Measurements from ENCODE around the gene DOLK. TPM values are rescaled to one million over a fixed set of nuclear protein-coding genes. Genes with fewer than 3 reads are reported as not detected.

The DOLK gene
- total RNA-seq, 1 donor from 2014 or later, result 8.4 TPM

GRCh38 chr9:128901379-128901778 lies 46.0 kb downstream of the DOLK start:
- Histone ChIP-seq H3K36me3 (peaks cover 24% of the 10 kb centered on the region), H3K27ac (replicated peaks) (peak overlapping the region; percentile 82), H3K9me3 (replicated peaks) (no peaks in the 10 kb centered on the region), H3K4me1 (peaks cover 75% of the 10 kb centered on the region), H3K4me3 (no peak overlapping the region), H3K27me3 (ENCODE audit: low read depth) (no peaks in the 10 kb centered on the region)
- DNase-seq, result no peak
- intact Hi-C loops (cut with micrococcal nuclease), result no loop called here
- no peak for TF ChIP-seq CTCF (IDR thresholded peaks at IDR 0.05; ENCODE audit: borderline replicate concordance)

GRCh38 chr9:128899566-128900322 lies 47.7 kb downstream of the DOLK start:
- Histone ChIP-seq H3K27ac (replicated peaks) (peak overlapping the region; percentile 82), H3K36me3 (peaks cover 40% of the 10 kb centered on the region), H3K4me3 (no peak overlapping the region), H3K27me3 (ENCODE audit: low read depth) (no peaks in the 10 kb centered on the region), H3K4me1 (peaks cover 81% of the 10 kb centered on the region), H3K9me3 (replicated peaks) (no peaks in the 10 kb centered on the region)
- no peak for TF ChIP-seq CTCF (IDR thresholded peaks at IDR 0.05; ENCODE audit: borderline replicate concordance)
- intact Hi-C loops (cut with micrococcal nuclease), result no loop called here
- no peak for DNase-seq

GRCh38 chr9:128898845-128899565 lies 48.4 kb downstream of the DOLK start:
- no peak overlapping the region for H3K4me3 ChIP-seq
- H3K27me3 ChIP-seq (ENCODE audit: low read depth), result no peaks in the 10 kb centered on the region
- peaks cover 80% of the 10 kb centered on the region for H3K4me1 ChIP-seq
- intact Hi-C loops (cut with micrococcal nuclease), result no loop called here
- no peak for DNase-seq
- no peaks in the 10 kb centered on the region for H3K9me3 ChIP-seq (replicated peaks)
- H3K36me3 ChIP-seq, result peaks cover 41% of the 10 kb centered on the region
- H3K27ac ChIP-seq (replicated peaks), result peak overlapping the region; percentile 82
- TF ChIP-seq CTCF (IDR thresholded peaks at IDR 0.05; ENCODE audit: borderline replicate concordance), result no peak

GRCh38 chr9:128898382-128898781 lies 49.0 kb downstream of the DOLK start:
- Histone ChIP-seq H3K4me3 (no peak overlapping the region), H3K4me1 (peaks cover 81% of the 10 kb centered on the region), H3K27me3 (ENCODE audit: low read depth) (no peaks in the 10 kb centered on the region), H3K27ac (replicated peaks) (peak overlapping the region; percentile 82), H3K36me3 (peaks cover 47% of the 10 kb centered on the region), H3K9me3 (replicated peaks) (no peaks in the 10 kb centered on the region)
- no peak for DNase-seq
- intact Hi-C loops (cut with micrococcal nuclease), result no loop called here
- TF ChIP-seq CTCF (IDR thresholded peaks at IDR 0.05; ENCODE audit: borderline replicate concordance), result no peak

GRCh38 chr9:128895556-128895955 lies 51.8 kb downstream of the DOLK start:
- H3K27ac ChIP-seq (replicated peaks), result peak overlapping the region; percentile 41
- peaks cover 81% of the 10 kb centered on the region for H3K4me1 ChIP-seq
- H3K36me3 ChIP-seq, result peaks cover 48% of the 10 kb centered on the region
- H3K27me3 ChIP-seq (ENCODE audit: low read depth), result no peaks in the 10 kb centered on the region
- intact Hi-C loops (cut with micrococcal nuclease), result no loop called here
- H3K9me3 ChIP-seq (replicated peaks), result no peaks in the 10 kb centered on the region
- DNase-seq, result no peak
- no peak for TF ChIP-seq CTCF (IDR thresholded peaks at IDR 0.05; ENCODE audit: borderline replicate concordance)
- no peak overlapping the region for H3K4me3 ChIP-seq

Other genes starting within 250 kb of the DOLK start
- gene PKN3, start 245.1 kb downstream of the DOLK start, total RNA-seq, result 6.3 TPM
- 6.3 TPM for gene ZDHHC12, start 223.5 kb downstream of the DOLK start, total RNA-seq
- gene ZER1, start 175.7 kb downstream of the DOLK start, total RNA-seq, result 61.6 TPM
- gene TBC1D13, start 160.3 kb downstream of the DOLK start, total RNA-seq, result 17.9 TPM
- gene ENDOG, start 129.1 kb downstream of the DOLK start, total RNA-seq, result 75.3 TPM
- 17.5 TPM for gene SPOUT1, start 117.8 kb downstream of the DOLK start, total RNA-seq
- gene KYAT1, start 65.7 kb downstream of the DOLK start, total RNA-seq, result 12.1 TPM
- gene LRRC8A, start 65.5 kb downstream of the DOLK start, total RNA-seq, result 19.8 TPM
- 20.3 TPM for gene PHYHD1, start 26.6 kb downstream of the DOLK start, total RNA-seq
- 15.9 TPM for gene NUP188, start 96 bp upstream of the DOLK start, total RNA-seq
- gene SH3GLB2, start 80.7 kb upstream of the DOLK start, total RNA-seq, result 33.9 TPM
- gene MIGA2, start 89.0 kb upstream of the DOLK start, total RNA-seq, result 35.6 TPM
- gene DOLPP1, start 133.5 kb upstream of the DOLK start, total RNA-seq, result 9.4 TPM
- gene CRAT, start 163.2 kb upstream of the DOLK start, total RNA-seq, result 85.3 TPM
- 162 TPM for gene PTPA, start 163.8 kb upstream of the DOLK start, total RNA-seq
- gene IER5L, start 230.7 kb upstream of the DOLK start, total RNA-seq, result 3.8 TPM